ENCODE results near the gene TRAF3.
"Not testable (repeated sequence)": the region's sequence is repeated elsewhere in the genome, so short reads cannot be mapped to it uniquely, and the experiment has no call there.

TRAF3 gene

DNA sequence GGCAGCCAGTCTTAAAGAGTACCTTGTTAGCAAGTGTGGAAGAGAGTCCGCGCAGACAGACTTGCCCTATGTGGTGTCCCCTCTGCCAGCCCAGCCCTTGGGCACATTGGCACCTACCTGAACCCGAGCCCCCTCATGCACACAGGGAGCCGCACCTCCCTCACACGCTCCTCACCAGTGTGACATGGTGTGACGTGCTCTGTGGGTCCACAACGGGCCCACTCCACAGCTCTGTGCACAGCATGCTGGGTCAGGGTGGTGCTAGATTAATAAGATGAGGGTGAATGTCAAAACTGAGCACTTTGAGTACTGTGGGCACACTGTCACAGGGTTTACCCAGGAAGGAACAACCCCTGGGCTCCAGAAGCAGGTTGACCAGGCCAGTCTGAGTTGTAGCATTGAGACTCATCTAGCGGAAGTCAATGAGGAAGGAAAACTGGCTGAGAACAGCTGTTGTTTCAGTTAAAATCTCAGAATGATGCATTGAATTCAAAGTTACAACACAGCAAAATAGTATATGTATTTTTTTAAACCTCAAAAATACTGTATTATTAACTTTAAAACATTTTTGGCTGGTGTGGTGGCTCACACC, 91.8 kb downstream of the TRAF3 start:
- no peak for DNase-seq

DNA sequence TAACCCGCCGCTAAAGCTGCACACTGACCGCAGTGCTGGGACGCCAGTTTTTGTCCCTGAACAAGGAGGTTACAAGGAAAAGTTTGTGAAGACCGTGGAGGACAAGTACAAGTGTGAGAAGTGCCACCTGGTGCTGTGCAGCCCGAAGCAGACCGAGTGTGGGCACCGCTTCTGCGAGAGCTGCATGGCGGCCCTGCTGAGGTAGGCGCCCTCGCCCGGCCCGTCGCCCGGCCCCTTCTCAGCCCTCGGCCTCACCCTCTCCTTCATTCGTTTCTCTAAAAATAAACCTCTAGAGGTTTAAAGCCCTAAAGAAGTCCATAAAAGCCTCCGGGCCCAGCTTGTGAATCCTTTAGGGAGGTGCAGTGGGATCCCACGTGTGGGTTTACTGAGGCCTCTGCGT, 93.0 kb downstream of the TRAF3 start:
- no peak for DNase-seq

DNA sequence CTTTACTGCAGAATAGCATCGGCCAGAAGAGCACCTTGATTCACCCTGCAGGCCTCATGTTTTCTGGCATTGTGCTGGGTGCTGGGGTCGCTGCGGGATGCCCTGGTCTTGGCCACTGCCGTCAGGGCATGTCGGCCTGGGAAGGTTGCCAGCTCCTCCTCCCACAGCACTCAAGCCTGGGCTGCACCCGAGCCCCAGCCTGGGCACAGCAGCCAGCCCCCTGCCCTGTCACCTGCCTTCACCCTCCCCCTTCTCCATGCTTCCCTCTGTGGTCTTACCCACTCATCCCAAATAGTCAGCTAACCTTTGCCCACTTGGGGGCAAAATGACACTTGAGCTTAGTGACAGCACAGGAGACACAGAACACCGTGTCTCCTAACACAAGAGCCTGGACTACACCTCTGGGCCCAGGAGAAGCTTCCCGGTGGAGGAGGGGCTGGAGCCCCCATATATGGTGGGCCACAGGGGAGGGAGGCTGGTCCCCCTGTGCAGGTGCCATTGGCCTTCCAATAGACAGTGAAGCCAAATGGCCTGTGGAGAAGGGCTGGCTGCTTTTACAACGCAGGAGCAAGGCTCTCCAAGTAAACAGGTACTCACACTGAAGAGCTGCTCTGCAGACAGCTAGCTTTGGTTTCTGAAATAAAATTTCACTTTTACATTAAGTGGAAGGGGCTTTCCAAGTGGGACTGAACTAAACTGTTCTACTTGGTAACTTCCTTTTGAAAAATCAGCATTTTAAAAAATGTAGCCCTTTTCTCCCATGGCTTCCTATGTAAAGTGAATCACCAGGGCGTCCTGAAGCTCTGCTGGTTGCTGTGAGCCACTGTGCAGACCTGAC, 94.0 kb downstream of the TRAF3 start:
- peak; percentile 76 for DNase-seq

DNA sequence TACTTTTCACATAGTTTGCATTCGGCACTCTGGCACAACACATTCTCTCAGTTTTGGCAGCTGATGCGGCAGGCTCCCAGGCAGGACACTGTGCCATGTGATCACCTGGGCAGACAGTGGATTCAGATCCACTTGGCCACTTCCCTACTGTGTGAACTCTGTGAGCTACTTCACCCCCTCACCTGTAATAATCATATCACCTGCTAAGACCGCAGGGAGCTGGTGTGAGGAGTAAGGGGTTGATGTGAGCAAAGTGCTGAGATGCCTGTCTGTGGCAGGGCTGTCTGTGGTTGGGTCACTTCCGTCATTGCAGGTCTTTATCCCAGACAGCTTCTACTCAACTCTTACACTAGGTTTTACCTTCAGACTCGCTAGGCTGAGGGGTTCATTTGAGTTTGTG, 94.8 kb downstream of the TRAF3 start:
- no peak for DNase-seq

DNA sequence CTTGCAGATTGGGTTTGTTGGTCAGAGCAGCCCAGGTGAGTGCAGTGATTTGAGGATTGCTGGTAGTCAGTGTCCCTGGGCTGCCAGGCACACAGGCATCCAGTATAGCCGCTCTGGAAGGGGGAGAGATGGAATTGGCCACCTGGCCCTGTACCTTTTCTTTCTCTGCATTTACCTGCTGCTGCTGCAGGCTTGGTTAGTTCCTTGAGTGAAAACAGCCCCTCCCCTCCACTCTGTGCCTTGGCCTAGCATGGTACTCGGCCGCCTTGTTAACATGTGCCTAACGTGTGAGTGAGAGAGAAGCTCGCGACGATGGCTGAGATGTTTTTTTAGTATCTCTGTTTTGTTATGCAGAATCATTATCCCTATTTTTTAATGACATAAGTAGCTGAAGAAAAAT, 95.9 kb downstream of the TRAF3 start:
- no peak for DNase-seq

DNA sequence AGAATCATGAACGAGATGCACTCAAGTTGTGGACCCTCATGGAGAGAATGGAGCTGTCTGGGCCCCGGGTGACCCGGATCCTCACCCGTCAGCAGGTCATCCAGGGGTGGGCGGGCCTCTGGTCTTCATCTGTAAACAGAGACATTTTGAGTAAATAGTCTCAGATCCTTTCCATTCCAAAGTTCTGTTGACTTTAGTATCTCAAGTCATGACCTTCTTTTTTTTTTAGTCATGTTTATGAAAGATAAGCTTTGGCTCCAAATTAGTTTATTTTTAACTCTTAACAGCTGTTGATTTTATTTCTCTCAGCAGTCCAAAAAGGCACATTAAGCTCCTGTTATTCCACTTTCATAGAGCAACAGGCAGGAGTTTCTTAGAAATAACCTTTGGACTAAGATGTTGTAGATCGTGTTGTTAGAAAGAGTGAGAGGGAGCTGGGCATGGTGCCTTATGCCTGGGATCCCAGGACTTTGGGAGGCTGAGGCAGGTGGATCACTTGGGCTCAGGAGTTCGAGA, 96.4 kb downstream of the TRAF3 start:
- no peak for DNase-seq

DNA sequence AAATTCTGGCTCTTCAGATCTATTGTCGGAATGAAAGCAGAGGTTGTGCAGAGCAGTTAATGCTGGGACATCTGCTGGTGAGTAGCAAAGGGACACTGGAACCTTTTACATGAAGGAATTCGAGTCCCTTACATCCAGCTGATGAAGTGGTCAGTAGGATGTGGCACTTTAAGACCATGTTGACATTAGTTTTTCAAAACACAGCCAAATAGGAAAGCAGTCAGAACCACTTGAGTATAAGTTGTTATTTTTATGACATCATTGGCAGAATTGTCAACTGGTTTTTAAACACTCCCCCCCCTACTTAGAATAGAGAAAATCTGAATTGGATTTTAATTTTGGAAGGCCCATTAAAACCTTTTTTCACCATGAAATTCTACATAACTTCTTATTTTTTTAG, 98.4 kb downstream of the TRAF3 start:
- DNase-seq: no peak

DNA sequence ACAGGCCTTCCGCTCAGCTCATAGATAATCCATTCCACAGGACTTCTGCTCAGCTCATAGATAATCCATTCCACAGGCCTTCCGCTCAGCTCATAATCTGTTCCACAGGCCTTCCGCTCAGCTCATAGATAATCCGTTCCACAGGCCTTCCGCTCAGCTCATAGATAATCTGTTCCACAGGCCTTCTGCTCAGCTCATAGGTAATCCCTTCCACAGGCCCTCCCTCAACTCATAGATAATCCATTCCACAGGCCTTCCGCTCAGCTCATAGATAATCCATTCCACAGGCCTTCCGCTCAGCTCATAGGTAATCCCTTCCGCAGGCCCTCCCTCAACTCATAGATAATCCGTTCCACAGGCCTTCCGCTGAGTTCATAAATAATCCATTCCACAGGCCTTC, 100.3 kb downstream of the TRAF3 start:
- DNase-seq: not testable (repeated sequence)

DNA sequence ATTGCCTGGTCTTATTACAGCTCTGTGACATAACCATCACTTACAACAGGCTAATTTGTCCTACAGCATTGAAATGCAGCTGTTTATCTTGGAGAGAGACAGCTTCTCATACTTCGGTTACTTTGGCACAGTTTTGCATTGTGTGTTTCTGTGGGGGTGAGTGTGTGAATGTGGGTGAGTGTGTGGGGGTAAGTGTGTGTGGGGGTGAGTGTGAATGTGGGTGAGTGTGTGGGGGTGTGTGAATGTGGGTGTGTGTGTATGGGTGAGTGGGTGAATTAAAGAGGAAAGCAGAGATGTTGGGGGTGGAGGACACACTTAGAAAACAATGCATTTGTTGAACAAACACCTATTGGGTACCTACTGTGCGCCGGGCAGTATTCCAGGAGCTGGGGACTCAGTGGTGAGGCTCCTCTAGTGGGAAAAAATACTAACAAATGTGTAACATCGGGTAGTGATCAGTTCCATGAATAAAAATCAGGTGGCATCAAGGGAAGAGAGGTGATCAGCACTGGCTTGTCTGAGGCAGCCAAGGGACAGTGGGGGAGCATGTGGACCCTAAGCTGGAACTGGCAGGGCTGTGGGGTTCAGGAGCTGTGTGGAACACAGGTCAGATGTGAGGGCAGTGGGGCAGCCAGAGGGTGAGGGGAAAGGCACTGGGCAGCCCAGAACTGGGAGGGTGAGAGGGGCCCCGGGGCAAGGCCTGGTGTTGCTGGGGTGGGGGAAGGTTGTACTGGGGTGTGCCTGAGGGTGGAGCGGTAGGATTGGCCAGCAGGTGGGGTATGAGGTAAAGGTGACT, 101.1 kb downstream of the TRAF3 start:
- no peak for DNase-seq

DNA sequence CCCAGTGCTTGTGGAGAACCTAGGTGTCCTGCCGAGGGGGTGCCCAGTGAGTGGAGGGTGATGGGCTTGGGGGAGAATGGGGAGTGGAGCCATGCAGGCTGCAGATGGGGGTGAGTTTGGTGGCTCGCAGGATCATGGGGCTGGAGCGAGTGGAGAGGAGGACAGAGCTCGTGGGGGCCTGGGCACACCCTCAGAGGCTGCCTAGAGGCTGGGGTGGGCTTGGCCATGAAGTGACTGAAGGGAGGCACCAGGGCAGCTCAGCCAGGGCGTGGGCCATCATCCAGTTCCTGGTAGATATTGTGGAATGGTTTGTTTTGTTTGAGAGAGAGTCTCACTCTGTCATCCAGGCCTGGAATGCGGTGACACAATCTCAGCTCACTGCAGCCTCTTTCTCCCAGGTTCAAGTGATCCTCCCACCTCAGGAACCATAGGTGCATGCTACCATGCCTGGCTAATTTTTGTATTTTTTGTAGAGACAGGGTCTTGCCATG, 101.8 kb downstream of the TRAF3 start:
- DNase-seq: no peak

DNA sequence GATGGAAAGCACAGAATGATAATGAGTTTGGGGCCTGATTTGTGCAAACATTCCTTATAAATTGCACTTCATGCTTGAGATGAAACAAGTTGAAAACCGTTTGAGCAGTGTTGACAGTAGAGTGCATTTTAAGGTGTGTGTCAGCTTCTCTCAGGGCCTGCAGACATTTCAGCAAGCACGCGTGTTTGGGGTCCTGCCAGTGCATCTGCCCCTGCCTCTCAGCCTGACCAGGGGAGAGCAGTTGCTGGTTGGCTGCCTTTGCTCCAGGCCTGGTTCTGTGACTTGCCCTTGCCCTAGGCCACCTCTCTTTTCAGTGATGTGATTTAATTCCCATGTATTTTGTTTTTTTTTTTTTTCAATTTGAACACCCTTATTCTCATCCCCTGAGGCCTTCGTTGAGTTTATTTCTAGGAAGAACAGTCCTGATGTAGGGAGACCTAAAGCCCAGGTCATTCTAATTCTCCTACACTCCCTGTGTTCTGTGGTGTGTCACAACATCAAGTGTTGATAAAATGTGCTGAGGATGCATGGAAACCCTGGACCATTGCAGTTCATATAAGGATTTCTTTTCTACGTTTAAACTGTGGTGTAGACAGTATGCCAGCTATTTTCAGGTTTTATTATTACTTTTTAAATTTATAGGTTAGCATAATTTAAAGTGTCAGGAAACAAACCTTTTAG, 105.1 kb downstream of the TRAF3 start:
- no peak for DNase-seq

DNA sequence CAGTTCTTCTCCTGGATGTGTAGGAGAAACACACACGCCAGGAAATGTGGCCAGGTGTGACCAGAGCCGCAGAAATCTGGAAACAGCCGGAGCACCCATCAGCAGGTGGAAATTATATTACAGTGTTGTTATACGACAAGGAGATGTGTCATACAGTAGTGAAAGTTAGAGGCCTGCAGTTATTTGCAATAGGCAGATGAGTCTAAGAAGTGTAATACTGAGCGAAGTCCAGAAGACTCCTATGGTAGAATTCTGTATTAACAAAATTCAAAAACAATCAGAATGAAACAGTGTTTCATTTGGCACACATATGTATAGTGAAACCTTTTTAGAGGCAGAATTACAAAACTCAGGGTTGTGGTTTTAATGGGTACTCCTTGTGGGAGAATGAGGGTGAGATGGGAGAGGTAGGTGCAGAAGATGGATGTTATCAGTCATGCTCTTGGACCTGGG, 105.9 kb downstream of the TRAF3 start:
- DNase-seq: no peak

DNA sequence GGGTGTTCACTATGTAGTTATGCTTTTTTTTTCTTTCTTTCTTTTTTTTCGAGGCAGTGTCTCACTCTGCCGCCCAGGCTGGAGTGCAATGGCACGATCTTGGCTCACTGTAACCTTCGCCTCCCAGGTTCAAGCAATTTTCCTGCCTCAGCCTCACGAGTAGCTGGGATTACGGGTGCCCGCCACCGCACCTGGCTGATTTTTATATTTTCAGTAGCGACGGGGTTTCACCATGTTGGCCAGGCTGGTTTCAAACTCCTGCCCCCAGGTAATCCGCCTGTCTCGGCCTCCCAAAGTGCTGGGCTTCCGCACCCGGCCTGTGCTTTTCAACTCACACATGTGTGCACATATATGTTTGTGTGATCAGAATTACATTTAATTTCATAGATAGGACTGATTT, 106.3 kb downstream of the TRAF3 start:
- DNase-seq: no peak

DNA sequence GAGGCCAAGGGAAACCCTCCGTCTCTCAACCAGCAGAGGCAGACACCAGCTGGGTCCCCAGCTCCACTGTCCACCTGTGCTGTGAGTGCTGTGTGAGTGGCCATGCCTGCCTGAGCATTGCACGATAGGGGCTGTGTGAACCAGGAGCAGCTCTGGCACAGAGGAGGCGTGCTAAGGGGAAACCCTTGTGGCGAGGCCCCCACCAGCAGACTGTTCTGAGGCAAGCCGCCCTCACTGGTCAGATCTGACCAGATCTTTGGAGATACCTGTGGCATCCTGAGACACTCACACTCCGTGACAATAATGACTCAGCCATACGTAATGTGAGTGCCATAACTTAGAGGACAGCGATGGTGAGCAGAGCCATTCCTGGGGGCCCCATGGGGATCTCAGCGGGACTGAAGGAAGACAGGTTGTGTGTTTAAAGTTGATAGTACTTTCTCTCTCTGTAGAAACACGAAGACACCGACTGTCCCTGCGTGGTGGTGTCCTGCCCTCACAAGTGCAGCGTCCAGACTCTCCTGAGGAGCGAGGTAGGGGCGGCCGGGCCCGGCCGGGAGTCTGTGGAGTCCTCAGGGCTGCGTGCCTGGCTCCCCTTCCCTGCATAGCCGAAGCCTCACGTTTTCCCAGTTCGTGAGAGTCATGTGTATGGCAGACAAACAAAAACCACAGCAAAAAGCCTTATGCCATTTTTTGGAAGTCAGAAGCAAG, 108.6 kb downstream of the TRAF3 start:
- no peak for DNase-seq

DNA sequence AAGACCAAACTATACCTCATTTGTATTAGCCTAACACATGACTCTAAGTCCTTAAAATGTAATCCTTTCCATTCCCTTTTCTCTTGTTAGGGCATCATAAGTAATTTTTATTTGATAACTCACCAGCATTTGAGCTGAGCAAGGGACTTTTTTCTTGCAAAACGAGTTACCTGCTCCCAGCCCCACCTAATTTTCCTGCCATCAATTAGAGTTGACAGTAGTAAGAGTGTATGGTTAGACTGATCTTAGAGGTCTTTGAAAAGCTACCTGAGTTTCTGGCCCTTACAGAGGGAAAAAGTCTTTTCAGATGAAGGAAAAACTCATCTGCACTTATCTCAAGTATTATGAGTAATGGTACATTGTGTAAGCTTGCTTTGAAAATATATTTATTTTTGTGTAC, 111.5 kb downstream of the TRAF3 start:
- DNase-seq: no peak

DNA sequence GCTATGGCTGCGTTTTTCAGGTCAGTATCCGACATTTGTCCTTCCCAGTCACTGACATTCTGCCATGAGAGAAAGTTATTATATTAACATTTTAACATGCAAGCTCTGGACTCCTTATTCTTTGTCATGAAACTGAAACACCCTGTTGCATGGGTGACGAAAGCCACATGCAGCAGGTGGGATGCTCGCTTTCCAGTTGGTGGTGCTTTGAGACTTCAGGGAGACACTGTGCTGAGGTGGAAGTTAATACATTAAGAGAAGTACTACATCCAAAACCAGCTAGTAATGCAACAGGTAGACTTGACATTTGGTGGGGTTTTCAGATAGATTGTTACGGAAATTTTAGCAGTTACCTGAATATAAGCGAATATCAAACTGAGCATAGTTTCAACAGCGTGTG, 112.4 kb downstream of the TRAF3 start:
- no peak for DNase-seq

DNA sequence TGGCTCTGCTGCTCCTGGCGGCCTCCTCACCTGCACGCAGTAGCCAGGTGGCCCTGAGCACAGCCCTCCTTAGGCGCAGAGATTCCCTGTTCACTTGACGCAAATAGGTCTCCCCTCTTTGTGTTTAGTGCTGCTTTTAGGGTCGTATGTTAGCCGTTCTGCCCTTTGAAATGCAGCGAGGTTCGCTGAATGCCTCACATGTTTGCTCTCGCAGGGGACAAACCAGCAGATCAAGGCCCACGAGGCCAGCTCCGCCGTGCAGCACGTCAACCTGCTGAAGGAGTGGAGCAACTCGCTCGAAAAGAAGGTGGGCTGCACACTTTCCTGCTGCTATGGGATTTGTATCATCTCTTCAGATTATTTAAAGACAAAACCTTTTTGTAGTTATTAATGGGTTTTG, 113.9 kb downstream of the TRAF3 start:
- DNase-seq: no peak

DNA sequence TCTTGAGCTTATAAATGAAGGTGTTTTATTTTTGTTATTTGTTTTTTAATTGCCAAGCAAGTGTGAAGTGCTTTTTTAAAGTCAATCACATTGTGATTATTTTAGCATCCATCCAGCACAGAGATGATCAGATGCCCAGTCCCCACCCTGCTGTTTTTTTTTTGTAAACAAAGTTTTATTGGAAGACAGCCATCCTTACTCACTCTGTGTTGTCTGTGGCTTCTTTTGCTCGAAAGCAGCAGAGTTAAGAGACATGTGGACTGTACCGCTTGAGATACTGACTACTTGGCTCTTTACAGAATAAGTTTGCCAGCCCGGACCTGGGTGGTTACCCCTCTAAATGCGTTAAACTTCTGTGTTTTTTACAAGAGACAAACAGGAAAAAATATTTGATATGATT, 114.3 kb downstream of the TRAF3 start:
- DNase-seq: no peak

DNA sequence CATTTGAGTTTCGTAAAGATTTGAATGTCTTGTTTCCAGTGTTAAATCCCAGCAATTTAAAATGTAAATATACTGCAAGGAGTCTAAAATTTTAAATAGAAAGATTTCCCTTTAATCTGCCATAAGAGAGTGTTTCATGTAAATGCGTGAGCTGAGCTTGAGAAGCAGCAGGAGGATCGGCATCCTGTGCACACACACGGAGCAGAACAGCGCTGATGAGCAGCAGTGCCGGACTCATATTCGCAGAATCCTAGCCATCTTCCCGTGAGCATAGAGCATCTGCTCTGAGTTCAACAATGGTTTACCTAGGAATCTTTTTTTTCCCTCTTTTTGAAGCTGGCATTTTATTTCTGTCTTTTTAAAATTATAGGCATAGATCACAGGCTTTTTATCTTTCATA, 115.4 kb downstream of the TRAF3 start:
- DNase-seq: no peak

DNA sequence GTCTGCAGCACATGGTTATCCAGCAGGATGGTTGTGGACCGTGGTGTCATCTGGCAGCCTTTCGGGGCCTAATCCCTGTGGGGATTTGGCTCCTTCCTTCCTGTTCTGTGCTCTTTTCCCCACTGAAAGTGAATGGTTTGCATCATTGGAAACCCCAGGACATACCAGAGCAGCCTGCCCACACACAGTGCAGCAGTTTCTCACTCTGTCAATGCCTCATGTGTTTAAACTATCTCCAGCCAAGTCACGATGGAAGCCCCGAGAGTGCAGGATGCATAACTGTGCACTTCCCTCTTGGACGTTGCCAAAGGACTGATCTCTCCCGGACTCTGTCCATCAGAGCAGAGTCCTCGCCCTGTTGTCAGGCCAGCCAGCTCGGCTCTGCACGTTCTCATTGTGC, 116.2 kb downstream of the TRAF3 start:
- no peak for DNase-seq

DNA sequence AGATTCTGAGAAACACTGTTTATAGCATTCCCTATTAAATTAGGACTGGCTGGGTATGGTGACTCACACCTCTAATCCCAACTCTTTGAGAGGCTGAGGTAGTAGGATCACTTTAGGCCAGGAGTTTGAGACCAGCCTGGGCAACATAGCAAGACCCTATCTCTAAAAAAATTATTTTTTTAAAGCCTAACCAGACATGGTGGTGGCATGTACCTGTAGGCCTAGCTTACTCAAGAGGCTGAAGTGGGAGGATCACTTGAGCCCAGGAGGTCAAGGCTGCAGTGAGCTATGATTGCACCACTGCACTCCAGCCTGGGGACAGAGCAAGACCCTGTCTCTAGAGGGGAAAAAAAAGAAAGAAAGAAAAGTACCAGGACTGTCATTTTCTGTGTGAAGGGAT, 119.5 kb downstream of the TRAF3 start:
- DNase-seq: not testable (repeated sequence)
